GM10248 (cell line): ENCODE measurements around the gene DYRK3.

Experiments used
- CTCF ChIA-PET: fragments of 300-600 bp; sonication (Branson Sonifier 250); formaldehyde crosslinking; extraction: SDS; loops from one replicate; lab custom pipeline; 2021; ENCODE audit warnings: antibody characterized with exemption; lab: Yijun Ruan, JAX
- POLR2A ChIA-PET: fragments of 350-650 bp; sonication (Branson Sonifier 250); formaldehyde crosslinking; extraction: SDS; loops from one replicate; lab custom pipeline; 2020; ENCODE audit warnings: antibody characterized with exemption; lab: Yijun Ruan, JAX
- DNase-seq: peaks from one replicate; pipeline ENCODE4 v3.0.0; 2012; ENCODE audit errors: extremely low spot score
- TF ChIP-seq, protein P1 (sequence below): IDR thresholded peaks from 2 replicates; pipeline ENCODE4 v1.5.1; 2012; ENCODE audit warnings: mild to moderate bottlenecking, low read depth; ENCODE audit errors: extremely low read depth, missing control alignments, control extremely low read depth

Gene DYRK3

DNA sequence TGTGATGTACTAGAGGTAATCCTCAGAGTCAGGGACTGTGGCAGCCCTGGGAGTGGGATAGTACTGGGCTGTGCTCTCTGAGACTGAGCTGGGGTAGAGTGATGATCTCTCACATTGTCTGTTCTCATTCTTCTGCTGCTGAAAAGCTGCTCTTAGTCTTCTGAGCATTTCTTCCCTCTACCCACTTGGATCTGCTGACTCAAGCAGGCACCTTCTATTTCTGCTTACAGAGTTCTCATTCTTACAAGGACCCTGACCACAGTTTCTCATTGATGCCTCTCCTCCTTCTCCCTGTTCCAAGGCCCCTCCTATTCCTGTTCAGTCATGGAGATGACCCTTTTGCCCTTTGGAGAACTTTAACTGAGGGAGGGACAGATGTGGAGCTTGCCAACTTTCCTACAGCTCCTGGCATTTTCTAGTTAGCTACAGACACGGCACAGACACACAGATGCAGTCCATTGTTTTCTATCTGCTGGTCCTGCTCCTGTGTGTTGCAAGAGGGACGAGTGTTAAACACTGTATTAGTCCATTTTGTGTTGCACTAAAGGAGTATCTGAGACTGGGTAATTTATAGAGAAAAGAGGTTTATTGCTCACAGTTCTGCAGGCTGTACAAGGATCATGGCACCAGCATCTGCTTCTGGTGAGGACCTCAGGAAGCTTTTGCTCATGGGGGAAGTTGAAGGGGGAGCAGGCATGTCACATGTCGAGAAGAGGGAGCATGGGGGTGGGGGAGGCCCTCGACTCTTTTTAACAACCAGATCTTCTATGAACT, 61.7 kb downstream of the DYRK3 start:
- TF ChIP-seq, protein P1, sequence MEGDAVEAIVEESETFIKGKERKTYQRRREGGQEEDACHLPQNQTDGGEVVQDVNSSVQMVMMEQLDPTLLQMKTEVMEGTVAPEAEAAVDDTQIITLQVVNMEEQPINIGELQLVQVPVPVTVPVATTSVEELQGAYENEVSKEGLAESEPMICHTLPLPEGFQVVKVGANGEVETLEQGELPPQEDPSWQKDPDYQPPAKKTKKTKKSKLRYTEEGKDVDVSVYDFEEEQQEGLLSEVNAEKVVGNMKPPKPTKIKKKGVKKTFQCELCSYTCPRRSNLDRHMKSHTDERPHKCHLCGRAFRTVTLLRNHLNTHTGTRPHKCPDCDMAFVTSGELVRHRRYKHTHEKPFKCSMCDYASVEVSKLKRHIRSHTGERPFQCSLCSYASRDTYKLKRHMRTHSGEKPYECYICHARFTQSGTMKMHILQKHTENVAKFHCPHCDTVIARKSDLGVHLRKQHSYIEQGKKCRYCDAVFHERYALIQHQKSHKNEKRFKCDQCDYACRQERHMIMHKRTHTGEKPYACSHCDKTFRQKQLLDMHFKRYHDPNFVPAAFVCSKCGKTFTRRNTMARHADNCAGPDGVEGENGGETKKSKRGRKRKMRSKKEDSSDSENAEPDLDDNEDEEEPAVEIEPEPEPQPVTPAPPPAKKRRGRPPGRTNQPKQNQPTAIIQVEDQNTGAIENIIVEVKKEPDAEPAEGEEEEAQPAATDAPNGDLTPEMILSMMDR = no peak
- no peak for DNase-seq
- ChIA-PET POLR2A (no interaction called here), CTCF (interaction anchor here (0.8 to 2.3 kb wide), 5 partner anchors 8 to 38 kb away, joined by 3 to 11 read pairs (median 4); no protein-coding TSS in a partner anchor)

DNA sequence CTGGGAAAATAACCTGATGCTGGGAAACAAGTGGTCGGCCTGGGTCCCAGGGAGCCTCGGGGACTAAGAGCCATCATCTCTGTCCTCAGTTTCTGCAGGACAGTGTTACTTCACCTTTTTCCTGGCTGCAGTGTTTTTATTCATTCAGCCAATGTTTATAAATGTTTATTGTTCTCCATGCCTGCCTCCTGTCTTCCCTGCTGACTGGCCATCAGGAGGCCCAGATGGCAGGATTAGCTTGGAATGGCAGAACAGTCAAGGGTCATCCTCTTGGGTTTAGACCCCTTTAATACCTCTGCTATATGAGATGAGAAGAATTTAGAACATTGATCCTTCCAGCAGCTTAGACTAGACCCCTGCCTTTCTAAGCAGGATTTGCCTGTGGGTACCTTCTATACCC, 62.7 kb downstream of the DYRK3 start:
- TF ChIP-seq, protein P1 = no peak
- DNase-seq = no peak
- POLR2A ChIA-PET = no interaction called here
- CTCF ChIA-PET = interaction anchor here (1.0 to 2.3 kb wide), 6 partner anchors 8 to 39 kb away, joined by 3 to 11 read pairs (median 4); no protein-coding TSS in a partner anchor
